Omental fat pad (tissue), 4 donors: ENCODE results near the gene BMERB1. TPM values are rescaled to one million over a fixed set of nuclear protein-coding genes. Genes with fewer than 3 reads are reported as not detected.

Experiments used
- ATAC-seq: fragments of 150-250 bp; one replicate; pipeline ENCODE4 v1.9.1; 2016; ENCODE audit warnings: mild to moderate bottlenecking, moderate library complexity; ENCODE audit not compliant: low FRiP score
- DNase-seq: peaks from one replicate; pipeline ENCODE4 v3.0.0-alpha.2; 2019; ENCODE audit warnings: low spot score
- total RNA-seq, 4 donors: library from RNA; depleted of rRNA; stranded (reverse); fragments of >200 nt; gene quantifications; one replicate each; pipeline ENCODE4 v1.1.0, GENCODE V29; 2016
- TF ChIP-seq, protein P1 (sequence below), 3 donors: fragments of 450-650 bp; IDR thresholded peaks; one replicate each; pipeline ENCODE4 v1.5.1; 2016 to 2017; ENCODE audit warnings: antibody characterized with exemption in 3 of 3, mild to moderate bottlenecking in 3 of 3, moderate library complexity in 2 of 3

The BMERB1 gene
- total RNA-seq, 4 donors from 2014 or later, result 28.7 to 47.0 (median 41.8) TPM

DNA sequence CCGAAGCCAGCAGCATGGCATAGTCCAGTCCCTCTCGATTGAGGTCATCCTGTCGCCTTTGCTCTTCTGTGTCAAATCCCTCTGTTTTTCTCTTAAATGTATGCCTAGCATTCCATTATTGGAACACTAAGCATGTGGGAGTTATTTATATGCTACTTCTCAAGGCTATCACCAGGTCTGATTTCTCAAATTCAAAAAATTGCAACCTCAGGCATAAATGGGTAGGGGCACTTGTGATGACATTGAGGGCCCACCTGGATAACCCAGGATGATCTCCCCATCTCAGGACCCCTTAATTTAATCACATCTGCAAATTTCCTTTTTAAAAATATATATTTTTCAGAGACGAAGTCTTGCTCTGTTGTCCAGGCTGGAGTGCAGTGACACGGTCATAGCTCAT is 95.7 kb downstream of the BMERB1 start:
- DNase-seq (no peak), ATAC-seq (no peak)
- TF ChIP-seq, protein P1, sequence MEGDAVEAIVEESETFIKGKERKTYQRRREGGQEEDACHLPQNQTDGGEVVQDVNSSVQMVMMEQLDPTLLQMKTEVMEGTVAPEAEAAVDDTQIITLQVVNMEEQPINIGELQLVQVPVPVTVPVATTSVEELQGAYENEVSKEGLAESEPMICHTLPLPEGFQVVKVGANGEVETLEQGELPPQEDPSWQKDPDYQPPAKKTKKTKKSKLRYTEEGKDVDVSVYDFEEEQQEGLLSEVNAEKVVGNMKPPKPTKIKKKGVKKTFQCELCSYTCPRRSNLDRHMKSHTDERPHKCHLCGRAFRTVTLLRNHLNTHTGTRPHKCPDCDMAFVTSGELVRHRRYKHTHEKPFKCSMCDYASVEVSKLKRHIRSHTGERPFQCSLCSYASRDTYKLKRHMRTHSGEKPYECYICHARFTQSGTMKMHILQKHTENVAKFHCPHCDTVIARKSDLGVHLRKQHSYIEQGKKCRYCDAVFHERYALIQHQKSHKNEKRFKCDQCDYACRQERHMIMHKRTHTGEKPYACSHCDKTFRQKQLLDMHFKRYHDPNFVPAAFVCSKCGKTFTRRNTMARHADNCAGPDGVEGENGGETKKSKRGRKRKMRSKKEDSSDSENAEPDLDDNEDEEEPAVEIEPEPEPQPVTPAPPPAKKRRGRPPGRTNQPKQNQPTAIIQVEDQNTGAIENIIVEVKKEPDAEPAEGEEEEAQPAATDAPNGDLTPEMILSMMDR (IDR thresholded peaks at IDR 0.05), result no peak

DNA sequence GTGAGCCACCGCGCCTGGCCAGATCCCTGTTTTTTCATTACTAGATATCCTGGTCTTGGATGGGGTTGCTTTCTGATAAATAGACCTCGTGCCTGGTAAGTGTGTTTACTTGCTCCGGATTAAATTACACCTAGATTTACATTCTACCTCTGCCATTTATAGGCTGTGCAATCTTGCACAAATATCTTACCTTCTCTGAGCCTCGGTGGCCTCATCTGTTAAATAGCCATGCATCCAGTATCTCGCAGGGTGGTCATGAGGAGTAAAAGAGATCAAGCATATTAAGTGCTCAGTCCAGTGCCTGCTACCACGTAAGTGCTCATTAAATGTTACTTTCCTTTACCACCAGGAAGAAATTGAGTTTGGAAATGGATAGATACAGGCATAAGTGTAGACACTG is 98.4 kb downstream of the BMERB1 start:
- DNase-seq (no peak), ATAC-seq (no peak)
- TF ChIP-seq, protein P1 (IDR thresholded peaks at IDR 0.05), result no peak

DNA sequence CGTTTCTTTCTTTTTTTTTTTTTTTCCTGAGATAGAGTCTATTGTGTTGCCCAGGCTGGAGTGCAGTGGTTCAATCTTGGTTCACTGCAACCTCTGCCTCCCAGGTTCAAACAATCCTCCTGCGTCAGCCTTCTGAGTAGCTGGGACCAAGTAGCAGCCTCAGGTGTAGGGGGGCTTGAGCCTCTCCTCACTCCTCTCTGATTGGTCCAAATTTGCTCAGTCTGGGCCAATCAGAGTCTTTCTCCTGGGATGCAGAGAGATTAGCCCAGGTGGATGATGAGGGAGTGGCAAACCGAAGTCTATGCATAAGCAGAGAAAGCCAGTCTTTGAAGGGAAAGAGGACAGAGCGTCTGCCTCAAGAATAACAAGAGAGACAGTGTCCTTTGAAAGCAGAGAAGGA is 99.0 kb downstream of the BMERB1 start:
- ATAC-seq, result no peak
- no peak for DNase-seq
- TF ChIP-seq, protein P1 (IDR thresholded peaks at IDR 0.05), result no peak

DNA sequence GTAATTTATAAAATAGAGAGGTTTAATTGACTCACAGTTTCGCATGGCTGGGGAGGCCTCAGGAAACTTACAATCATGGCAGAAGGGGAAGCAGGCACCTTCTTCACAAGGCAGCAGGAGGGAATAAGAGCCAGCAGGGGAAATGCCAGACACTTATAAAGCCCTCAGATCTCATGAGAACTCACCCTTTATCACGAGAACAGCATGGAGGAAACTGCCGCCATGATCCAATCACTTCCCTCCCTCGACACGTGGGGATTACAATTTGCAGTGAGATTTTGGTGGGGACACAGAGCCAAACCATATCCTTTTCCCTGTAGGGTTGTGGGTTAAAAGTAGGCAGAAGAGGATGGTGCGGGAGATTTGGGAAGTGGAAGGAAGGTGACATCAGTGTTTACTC is 101.4 kb downstream of the BMERB1 start:
- DNase-seq (no peak), ATAC-seq (no peak)
- TF ChIP-seq, protein P1 (IDR thresholded peaks at IDR 0.05), result no peak

DNA sequence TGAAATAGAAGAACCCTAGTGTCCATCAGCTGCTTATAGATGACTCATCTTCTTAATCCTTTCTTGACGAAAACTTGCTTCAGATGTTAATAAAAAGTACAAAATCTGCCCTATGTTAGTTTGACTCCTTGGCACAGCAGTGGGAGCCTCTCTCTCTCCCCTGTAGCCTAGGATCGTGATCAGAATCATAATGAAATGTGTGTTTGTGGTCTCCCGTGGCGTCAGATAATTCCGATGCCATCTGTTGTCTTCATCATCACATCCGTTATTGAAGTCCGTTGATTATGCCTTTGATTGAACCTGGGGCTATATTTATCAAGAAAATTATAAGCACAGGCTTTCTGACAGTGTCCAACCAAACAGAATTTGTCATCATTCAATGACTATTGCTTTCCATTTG is 102.5 kb downstream of the BMERB1 start:
- DNase-seq (no peak), ATAC-seq (no peak)
- TF ChIP-seq, protein P1 (IDR thresholded peaks at IDR 0.05), result no peak

DNA sequence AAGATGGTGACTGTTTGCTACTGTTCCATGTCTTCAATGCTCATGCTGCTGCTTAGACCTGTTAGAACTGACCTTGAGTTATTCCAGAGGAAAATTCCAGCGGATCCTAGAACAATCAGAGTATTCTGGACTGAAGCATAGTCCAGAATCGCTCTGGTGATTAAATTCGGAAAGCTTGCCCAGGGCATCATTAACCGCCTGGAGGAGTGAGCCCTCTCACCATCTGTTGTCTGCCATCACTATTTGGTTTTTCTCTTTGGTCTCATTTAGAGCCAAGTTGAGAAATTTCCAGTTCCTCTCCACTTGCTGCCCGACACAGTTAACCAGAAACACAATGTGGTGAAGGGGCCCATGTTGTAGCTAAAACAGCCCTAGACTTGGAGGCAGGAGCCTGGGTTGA is 104.1 kb downstream of the BMERB1 start:
- DNase-seq (no peak), ATAC-seq (no peak)
- TF ChIP-seq, protein P1 (IDR thresholded peaks at IDR 0.05), result no peak

DNA sequence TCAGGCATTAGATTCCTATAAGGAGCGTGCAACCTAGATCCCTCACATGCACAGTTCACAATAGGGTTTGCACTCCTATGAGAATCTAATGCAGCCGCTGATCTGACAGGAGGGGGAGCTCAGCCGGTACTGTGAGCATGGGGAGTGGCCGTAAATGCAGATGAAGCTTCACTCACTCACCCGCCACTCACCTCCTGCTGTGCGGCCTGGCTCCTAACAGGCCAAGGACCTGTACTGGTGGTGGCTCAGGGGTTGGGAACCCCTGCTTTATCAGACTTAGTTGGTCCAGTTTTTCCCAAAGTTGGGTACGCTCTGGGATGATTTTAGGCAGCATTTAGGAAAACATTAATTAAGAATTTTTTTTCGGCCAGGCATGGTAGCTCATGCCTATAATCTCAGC is 104.8 kb downstream of the BMERB1 start:
- no peak for DNase-seq
- no peak for ATAC-seq
- TF ChIP-seq, protein P1 (IDR thresholded peaks at IDR 0.05), result no peak
